Endothelial cell of umbilical vein (primary cell): ENCODE data around the gene CHML. TPM values are rescaled to one million over a fixed set of nuclear protein-coding genes. Genes with fewer than 3 reads are reported as not detected.

Experiments used
- BruUV-seq: library from RNA; stranded (reverse); fragments of 400-500 nt; replicated peaks from 2 replicates; lab custom pipeline; 2021; lab: Mats Ljungman, UMichigan
- CTCF ChIA-PET: fragments of 300-600, 350-600 bp; sonication (Branson Sonifier 250); formaldehyde crosslinking; loops from one replicate; lab custom pipeline; 2021; ENCODE audit warnings: antibody characterized with exemption, inconsistent platforms; lab: Charles Lee
- POLR2A ChIA-PET: fragments of 300-600, 350-600 bp; sonication (Branson Sonifier 250); formaldehyde crosslinking; loops from one replicate; lab custom pipeline; 2021; ENCODE audit warnings: antibody characterized with exemption, inconsistent platforms; lab: Charles Lee
- DNase-seq: peaks from one replicate; pipeline ENCODE4 v3.0.0-alpha.2; 2011; ENCODE audit warnings: low read depth, low spot score
- FAIRE-seq: peaks from 2 replicates; lab custom pipeline; 2011; peaks lifted over from hg19 to GRCh38; lab: Jason Lieb, UNC
- H2AFZ ChIP-seq: 2 replicates; pipeline ENCODE4 v1.6.0; 2012; ENCODE audit warnings: low read depth, low read length, control low read depth, inconsistent platforms
- H3K27ac ChIP-seq: 2 replicates; pipeline ENCODE4 v1.5.1; 2011; ENCODE audit warnings: low read depth, mild to moderate bottlenecking, control low read depth, low read length, moderate library complexity; ENCODE audit not compliant: insufficient read depth
- H3K27me3 ChIP-seq, 2 experiments: 2 replicates each; pipeline versions ENCODE4 v1.6.0 to v1.6.1; 2011; ENCODE audit warnings: low read length in 2 of 2, mixed read lengths in 1 of 2; ENCODE audit not compliant: control insufficient read depth in 2 of 2, insufficient read depth in 2 of 2
- H3K36me3 ChIP-seq, 2 experiments: 2 replicates in 1 of 2; 3 replicates in 1 of 2; pipeline ENCODE4 v1.5.1; 2011; ENCODE audit warnings: low read length in 2 of 2, mild to moderate bottlenecking in 1 of 2, moderate library complexity in 1 of 2; ENCODE audit not compliant: control insufficient read depth in 2 of 2, insufficient read depth in 2 of 2; ENCODE audit errors: extremely low read depth in 1 of 2
- H3K4me1 ChIP-seq: 3 replicates; pipeline ENCODE4 v1.5.1; 2011; ENCODE audit warnings: mild to moderate bottlenecking, low read length; ENCODE audit not compliant: control insufficient read depth, insufficient read depth; ENCODE audit errors: extremely low read depth
- H3K4me2 ChIP-seq: 2 replicates; pipeline ENCODE4 v1.6.1; 2011; ENCODE audit warnings: low read length, control low read depth, mixed read lengths; ENCODE audit not compliant: insufficient read depth
- H3K4me3 ChIP-seq, 3 experiments: fragments of 200-600 bp in 1 of 3; sonication (generic), shearing (Covaris generic) in 1 of 3; replicated peaks in 1 of 3; 2 replicates each; pipeline ENCODE4 v1.5.1; 2011 to 2016; ENCODE audit warnings: control low read depth in 3 of 3, low read length in 3 of 3, mild to moderate bottlenecking in 2 of 3, inconsistent platforms in 1 of 3, low read depth in 1 of 3, moderate library complexity in 1 of 3; ENCODE audit not compliant: insufficient read depth in 1 of 3
- H3K79me2 ChIP-seq: 2 replicates; pipeline ENCODE4 v1.6.0; 2012; ENCODE audit warnings: low read length, inconsistent platforms; ENCODE audit not compliant: control insufficient read depth, insufficient read depth
- H3K9ac ChIP-seq: replicated peaks from 2 replicates; pipeline ENCODE3; 2011; ENCODE audit warnings: low read length, control low read depth; ENCODE audit not compliant: insufficient read depth; ENCODE audit errors: extremely low read depth
- H3K9me1 ChIP-seq: replicated peaks from 3 replicates; pipeline ENCODE4 v1.6.0; 2011; ENCODE audit warnings: mild to moderate bottlenecking, low read length; ENCODE audit not compliant: control insufficient read depth, insufficient read depth; ENCODE audit errors: extremely low read depth
- H3K9me3 ChIP-seq: replicated peaks from 2 replicates; pipeline ENCODE4 v1.5.1; 2012; ENCODE audit warnings: low read length, inconsistent platforms; ENCODE audit not compliant: control insufficient read depth, insufficient read depth
- H4K20me1 ChIP-seq: replicated peaks from 2 replicates; pipeline ENCODE3; 2011; ENCODE audit warnings: mild to moderate bottlenecking, low read length; ENCODE audit not compliant: control insufficient read depth, insufficient read depth; ENCODE audit errors: extremely low read depth
- CTCF ChIP-seq, 2 donors: IDR thresholded peaks; 1 replicate in 1 of 2; 2 replicates in 1 of 2; pipeline ENCODE4 v1.5.1; 2011; ENCODE audit warnings: low read length in 2 of 2, mild to moderate bottlenecking in 2 of 2, moderate library complexity in 2 of 2, control low read depth in 1 of 2, inconsistent platforms in 1 of 2, low read depth in 1 of 2; ENCODE audit not compliant: insufficient read depth in 1 of 2; ENCODE audit errors: extremely low read depth in 1 of 2
- EZH2 ChIP-seq: IDR thresholded peaks from 2 replicates; pipeline ENCODE4 v1.6.1; 2012; ENCODE audit warnings: borderline replicate concordance, low read depth, mild to moderate bottlenecking, moderate library complexity, low read length, inconsistent platforms; ENCODE audit not compliant: severe bottlenecking
- FOS ChIP-seq: IDR thresholded peaks from 2 replicates; pipeline ENCODE4 v1.6.1; 2011; ENCODE audit warnings: mild to moderate bottlenecking, low read length, moderate library complexity, borderline replicate concordance; ENCODE audit not compliant: insufficient read depth
- GATA2 ChIP-seq: IDR thresholded peaks from 2 replicates; pipeline ENCODE4 v1.7.0; 2011; ENCODE audit warnings: low read depth, mild to moderate bottlenecking, moderate library complexity, mixed read lengths, low read length; ENCODE audit not compliant: insufficient read length, insufficient read depth
- JUN ChIP-seq: IDR thresholded peaks from 2 replicates; pipeline ENCODE4 v1.6.1; 2011; ENCODE audit warnings: borderline replicate concordance, low read depth; ENCODE audit not compliant: insufficient read length, insufficient read depth
- MAX ChIP-seq: IDR thresholded peaks from 2 replicates; pipeline ENCODE4 v1.6.1; 2011; ENCODE audit not compliant: insufficient read depth, insufficient read length
- MYC ChIP-seq: IDR thresholded peaks from one replicate; pipeline ENCODE4 v1.6.1; 2011; ENCODE audit warnings: mild to moderate bottlenecking, low read depth, low read length
- POLR2A ChIP-seq: IDR thresholded peaks from 2 replicates; pipeline ENCODE4 v1.6.1; 2012; ENCODE audit warnings: low read depth, mild to moderate bottlenecking, control low read depth, low read length
- POLR2AphosphoS5 ChIP-seq: IDR thresholded peaks from 2 replicates; pipeline ENCODE4 v1.6.1; 2012; ENCODE audit warnings: low read depth, mild to moderate bottlenecking, control low read depth, low read length, moderate library complexity; ENCODE audit not compliant: insufficient read depth
- dilution Hi-C: fragments of 300-500 bp; cut with MboI; formaldehyde crosslinking; loops from one replicate; pipeline ENCODE4 v1.15.0; 2019; ENCODE audit warnings: low sequenced_read_pairs; ENCODE audit not compliant: extremely low pct_ligation_motif_present
- intact Hi-C: fragments of 100-400 bp; cut with micrococcal nuclease; formaldehyde crosslinking; loops from one replicate; pipeline ENCODE4 v1.10.0; 2022
- polyA plus RNA-seq, 4 experiments: library from polyadenylated mRNA; depleted of rRNA in 3 of 4; stranded (reverse) in 3 of 4; unstranded in 1 of 4; fragments of >200 nt; gene quantifications; 2 replicates each; pipeline versions ENCODE4 v1.2.1 to v1.2.3, GENCODE V29; 2011 to 2012; ENCODE audit warnings: missing spikeins in 1 of 4
- total RNA-seq: library from RNA; stranded (reverse); gene quantifications from 2 replicates; pipeline ENCODE4 v1.2.3, GENCODE V29; 2021

Gene CHML
- total and polyA plus RNA-seq, 2 donors (not counting 3 experiments of a cell fraction or from before 2014, with no cell fraction given), result 3.3 to 22.3 TPM

DNA sequence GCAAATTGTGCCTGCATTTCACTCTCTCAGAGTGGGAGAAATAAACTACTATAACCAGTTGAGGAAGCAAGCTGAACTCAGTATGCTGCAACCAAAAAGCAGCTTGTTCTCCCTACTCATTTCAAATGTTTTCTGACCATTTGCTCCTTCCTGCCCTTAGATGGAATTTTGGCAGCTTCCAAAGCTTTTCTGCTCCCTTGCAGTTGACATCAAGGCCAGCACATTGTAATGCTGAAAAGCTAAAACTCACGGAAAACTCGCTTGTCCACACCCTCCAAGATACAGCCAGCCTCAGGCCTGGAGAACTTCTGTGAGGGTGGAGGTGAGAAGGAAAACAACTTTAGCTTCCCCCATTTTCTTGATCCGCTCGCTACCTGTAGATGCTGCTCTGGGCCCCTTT is 5.0 kb upstream of the CHML start:
- ChIA-PET CTCF (interaction anchor here (0.6 to 1.2 kb wide), 2 partner anchors 34 to 376 kb away, joined by 3 to 6 read pairs; no protein-coding TSS in a partner anchor), POLR2A (no interaction called here)
- Histone ChIP-seq H3K27me3 (no peaks in the 10 kb centered on the region), H3K79me2 (no peaks in the 10 kb centered on the region), H4K20me1 (no peaks in the 10 kb centered on the region), H3K9ac (no peak overlapping the region), H3K36me3 (no peaks in the 10 kb centered on the region), H2AFZ (no peak overlapping the region), H3K4me2 (no peak overlapping the region), H3K27ac (no peak overlapping the region), H3K4me1 (peaks cover 12% of the 10 kb centered on the region), H3K4me3 (no peak overlapping the region), H3K9me3 (no peaks in the 10 kb centered on the region), H3K9me1 (no peaks in the 10 kb centered on the region)
- BruUV-seq, result no TSS peak
- intact Hi-C loops (no loop called here), dilution Hi-C loops (no loop called here)
- DNase-seq, result no peak
- TF ChIP-seq POLR2A, result no peak
- no peak for TF ChIP-seq EZH2
- TF ChIP-seq MAX, result no peak
- TF ChIP-seq CTCF (IDR thresholded peaks at IDR 0.05; ENCODE audit: extremely low read depth in 1 of 2, insufficient read depth in 1 of 2, low read depth in 1 of 2, low read length in 2 of 2), result no peak
- no peak for TF ChIP-seq JUN
- TF ChIP-seq GATA2, result no peak
- TF ChIP-seq FOS, result no peak
- TF ChIP-seq MYC, result no peak
- no peak for TF ChIP-seq POLR2AphosphoS5
- no peak for FAIRE-seq
